Measurements from ENCODE around the gene MYO16. TPM values are rescaled to one million over a fixed set of nuclear protein-coding genes. Genes with fewer than 3 reads are reported as not detected.

The MYO16 gene
- total RNA-seq, 6 experiments from 2014 or later = not detected

DNA sequence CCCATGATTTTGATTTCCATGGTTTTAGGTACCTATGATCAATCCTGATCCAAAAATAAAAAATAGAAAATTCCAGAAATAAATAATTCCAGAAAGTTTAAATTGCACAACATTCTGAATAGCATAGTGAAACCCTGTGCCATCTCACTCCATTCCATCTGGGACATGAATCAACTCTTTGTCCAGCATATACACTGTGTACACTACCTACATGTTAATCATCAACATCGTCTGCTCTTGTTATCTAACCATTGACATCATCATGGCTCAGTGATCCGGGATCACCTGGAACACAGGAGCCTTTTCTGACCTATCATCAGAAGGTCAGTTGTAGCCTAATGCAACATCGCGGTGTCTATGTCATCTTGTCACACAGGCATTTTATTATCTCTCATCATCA lies 75.6 kb downstream of the MYO16 start:
- Mint-ChIP-seq H3K4me3 (no peak overlapping the region), H3K27me3 (ENCODE audit: insufficient read depth) (no peaks in the 10 kb centered on the region; the same call in 1 of the 2 replicates), H3K4me1 (ENCODE audit: low read depth) (no peaks in the 10 kb centered on the region), H3K27ac (no peak overlapping the region), H3K9me3 (peaks cover 25% of the 10 kb centered on the region), H3K36me3 (ENCODE audit: low read depth) (no peaks in the 10 kb centered on the region)
- DNase-seq = no peak
- TF ChIP-seq, protein P1, sequence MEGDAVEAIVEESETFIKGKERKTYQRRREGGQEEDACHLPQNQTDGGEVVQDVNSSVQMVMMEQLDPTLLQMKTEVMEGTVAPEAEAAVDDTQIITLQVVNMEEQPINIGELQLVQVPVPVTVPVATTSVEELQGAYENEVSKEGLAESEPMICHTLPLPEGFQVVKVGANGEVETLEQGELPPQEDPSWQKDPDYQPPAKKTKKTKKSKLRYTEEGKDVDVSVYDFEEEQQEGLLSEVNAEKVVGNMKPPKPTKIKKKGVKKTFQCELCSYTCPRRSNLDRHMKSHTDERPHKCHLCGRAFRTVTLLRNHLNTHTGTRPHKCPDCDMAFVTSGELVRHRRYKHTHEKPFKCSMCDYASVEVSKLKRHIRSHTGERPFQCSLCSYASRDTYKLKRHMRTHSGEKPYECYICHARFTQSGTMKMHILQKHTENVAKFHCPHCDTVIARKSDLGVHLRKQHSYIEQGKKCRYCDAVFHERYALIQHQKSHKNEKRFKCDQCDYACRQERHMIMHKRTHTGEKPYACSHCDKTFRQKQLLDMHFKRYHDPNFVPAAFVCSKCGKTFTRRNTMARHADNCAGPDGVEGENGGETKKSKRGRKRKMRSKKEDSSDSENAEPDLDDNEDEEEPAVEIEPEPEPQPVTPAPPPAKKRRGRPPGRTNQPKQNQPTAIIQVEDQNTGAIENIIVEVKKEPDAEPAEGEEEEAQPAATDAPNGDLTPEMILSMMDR (IDR thresholded peaks at IDR 0.05) = no peak

DNA sequence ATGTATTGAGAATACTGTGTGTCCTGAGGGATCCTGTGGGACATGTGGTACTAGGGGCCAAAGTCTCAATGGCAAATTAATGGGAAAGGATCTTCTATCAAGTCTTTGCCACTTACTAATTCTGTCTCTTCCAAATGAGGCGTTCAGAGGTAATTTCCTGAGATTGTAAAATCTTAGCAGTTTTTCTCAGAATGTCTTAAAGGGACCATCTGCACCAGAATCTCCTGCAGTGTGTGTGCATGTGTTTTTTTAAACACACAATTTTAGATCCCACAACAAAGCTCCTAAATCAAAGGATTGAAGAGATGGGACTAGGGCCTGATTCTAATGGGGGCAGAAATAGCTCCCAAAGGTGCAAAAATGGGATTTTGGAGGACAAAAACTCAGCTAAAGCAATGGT lies 78.2 kb downstream of the MYO16 start:
- peaks cover 5% of the 10 kb centered on the region for H3K9me3 Mint-ChIP-seq
- TF ChIP-seq, protein P1 (IDR thresholded peaks at IDR 0.05) = no peak
- no peak overlapping the region for H3K27ac Mint-ChIP-seq
- no peak for DNase-seq
- no peaks in the 10 kb centered on the region; the same call in 1 of the 2 replicates for H3K27me3 Mint-ChIP-seq (ENCODE audit: insufficient read depth)
- H3K4me3 Mint-ChIP-seq = no peak overlapping the region
- no peaks in the 10 kb centered on the region for H3K4me1 Mint-ChIP-seq (ENCODE audit: low read depth)
- H3K36me3 Mint-ChIP-seq (ENCODE audit: low read depth) = no peaks in the 10 kb centered on the region

DNA sequence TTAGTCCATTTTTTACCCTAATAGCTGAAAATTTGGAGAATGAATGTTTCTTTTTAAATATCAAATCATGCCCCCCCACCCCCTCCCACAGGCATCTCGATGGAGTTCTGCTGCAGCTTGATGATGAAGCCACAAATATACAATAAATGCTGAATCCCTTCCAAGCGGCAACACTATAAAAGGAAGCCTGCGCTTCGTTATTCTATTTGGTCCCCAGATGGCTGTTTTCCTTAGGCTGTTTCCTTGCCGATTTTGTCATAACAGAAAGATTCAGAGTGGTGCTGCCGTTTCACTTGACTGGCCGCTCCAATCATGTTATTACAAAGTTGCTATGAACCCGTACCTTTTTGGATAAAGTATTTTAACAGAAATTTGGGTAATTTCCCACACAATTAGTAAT lies 79.5 kb downstream of the MYO16 start:
- H3K36me3 Mint-ChIP-seq (ENCODE audit: low read depth) = no peaks in the 10 kb centered on the region
- peaks cover 5% of the 10 kb centered on the region for H3K9me3 Mint-ChIP-seq
- H3K27ac Mint-ChIP-seq = no peak overlapping the region
- DNase-seq = no peak
- H3K4me3 Mint-ChIP-seq = no peak overlapping the region
- TF ChIP-seq, protein P1 (IDR thresholded peaks at IDR 0.05) = no peak
- H3K4me1 Mint-ChIP-seq (ENCODE audit: low read depth) = no peaks in the 10 kb centered on the region
- no peaks in the 10 kb centered on the region; the same call in 1 of the 2 replicates for H3K27me3 Mint-ChIP-seq (ENCODE audit: insufficient read depth)

DNA sequence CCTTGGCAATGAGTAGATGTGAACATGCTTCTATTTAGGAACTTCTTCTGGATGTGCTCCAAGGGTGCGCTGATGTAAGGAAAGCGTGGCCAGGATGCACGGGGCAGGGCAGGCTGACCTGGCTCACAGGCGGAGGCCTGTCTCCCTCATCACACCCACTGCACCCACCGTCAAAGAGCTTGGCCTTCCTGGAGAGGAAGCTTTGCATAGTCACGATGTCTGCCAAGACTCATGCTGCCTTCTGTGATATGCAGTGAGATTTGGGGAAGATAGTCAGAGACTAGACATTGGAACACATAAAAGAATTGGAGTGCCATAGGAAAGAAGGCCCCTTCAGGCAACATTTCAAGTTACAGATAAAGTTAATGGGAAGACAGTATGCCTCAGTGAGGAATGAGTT lies 82.0 kb downstream of the MYO16 start:
- Mint-ChIP-seq H3K36me3 (ENCODE audit: low read depth) (no peaks in the 10 kb centered on the region), H3K27ac (no peak overlapping the region), H3K4me3 (no peak overlapping the region), H3K27me3 (ENCODE audit: insufficient read depth) (no peaks in the 10 kb centered on the region), H3K4me1 (ENCODE audit: low read depth) (no peaks in the 10 kb centered on the region), H3K9me3 (no peaks in the 10 kb centered on the region; the same call in 1 of the 2 replicates)
- TF ChIP-seq, protein P1 (IDR thresholded peaks at IDR 0.05) = no peak
- DNase-seq = no peak

DNA sequence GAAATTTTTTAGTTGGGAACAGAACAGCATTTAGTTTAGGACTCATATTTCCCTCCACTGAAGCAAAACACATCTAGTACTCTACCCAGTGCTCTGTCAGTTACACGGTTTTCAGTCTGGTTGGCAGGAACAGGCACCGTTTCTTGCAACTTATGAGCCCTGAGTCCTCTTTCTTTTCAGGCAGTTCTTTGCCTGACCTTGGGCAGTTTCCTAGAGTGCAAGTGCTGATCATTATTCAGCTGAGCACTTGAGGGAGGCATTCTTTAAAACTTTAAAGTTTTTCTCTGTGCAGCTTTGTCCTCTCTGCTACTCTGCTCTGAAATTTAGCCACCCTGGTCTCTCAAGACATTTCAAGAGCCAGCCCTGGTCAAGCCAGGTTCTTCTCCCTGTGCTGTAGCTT lies 96.1 kb downstream of the MYO16 start:
- no peaks in the 10 kb centered on the region for H3K27me3 Mint-ChIP-seq (ENCODE audit: insufficient read depth)
- no peaks in the 10 kb centered on the region for H3K36me3 Mint-ChIP-seq (ENCODE audit: low read depth)
- peaks cover 13% of the 10 kb centered on the region for H3K9me3 Mint-ChIP-seq
- no peak for DNase-seq
- H3K27ac Mint-ChIP-seq = no peak overlapping the region
- TF ChIP-seq, protein P1 (IDR thresholded peaks at IDR 0.05) = no peak
- H3K4me1 Mint-ChIP-seq (ENCODE audit: low read depth) = no peaks in the 10 kb centered on the region
- no peak overlapping the region for H3K4me3 Mint-ChIP-seq

DNA sequence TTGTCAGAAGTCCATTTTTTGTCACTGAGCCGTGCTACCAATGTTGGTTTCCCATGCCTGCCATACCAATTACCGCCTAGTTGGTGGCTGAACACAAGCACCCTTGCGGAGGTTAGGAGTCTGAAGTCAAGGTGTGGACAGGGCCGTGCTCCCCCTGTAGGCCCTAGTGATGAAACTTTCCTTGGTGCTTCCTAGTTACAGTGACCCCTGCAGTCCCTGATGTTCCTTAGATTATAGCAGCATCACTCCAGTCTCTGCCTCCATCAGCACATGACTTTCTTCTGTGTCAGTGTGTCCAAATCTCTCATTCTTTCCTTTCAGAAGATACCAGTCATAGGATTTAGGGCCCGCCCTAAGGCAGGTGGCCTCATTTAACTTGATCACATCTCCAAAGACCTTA lies 99.0 kb downstream of the MYO16 start:
- TF ChIP-seq, protein P1 (IDR thresholded peaks at IDR 0.05) = no peak; the same call in 1 of the 2 replicates
- H3K9me3 Mint-ChIP-seq = peaks cover 8% of the 10 kb centered on the region
- H3K27ac Mint-ChIP-seq = no peak overlapping the region
- no peak for DNase-seq
- H3K4me3 Mint-ChIP-seq = no peak overlapping the region
- H3K27me3 Mint-ChIP-seq (ENCODE audit: insufficient read depth) = no peaks in the 10 kb centered on the region
- H3K36me3 Mint-ChIP-seq (ENCODE audit: low read depth) = no peaks in the 10 kb centered on the region
- H3K4me1 Mint-ChIP-seq (ENCODE audit: low read depth) = no peaks in the 10 kb centered on the region

All from HFFc6 (cell line).